Endothelial cell of umbilical vein (primary cell): ENCODE results near the gene SP1. TPM values are rescaled to one million over a fixed set of nuclear protein-coding genes. Genes with fewer than 3 reads are reported as not detected.

Experiments
- BruUV-seq: library from RNA; stranded (reverse); fragments of 400-500 nt; replicated peaks from 2 replicates; lab custom pipeline; 2021; lab: Mats Ljungman, UMichigan
- CTCF ChIA-PET: fragments of 300-600, 350-600 bp; sonication (Branson Sonifier 250); formaldehyde crosslinking; loops from one replicate; lab custom pipeline; 2021; ENCODE audit warnings: antibody characterized with exemption, inconsistent platforms; lab: Charles Lee
- POLR2A ChIA-PET: fragments of 300-600, 350-600 bp; sonication (Branson Sonifier 250); formaldehyde crosslinking; loops from one replicate; lab custom pipeline; 2021; ENCODE audit warnings: antibody characterized with exemption, inconsistent platforms; lab: Charles Lee
- DNase-seq: peaks from one replicate; pipeline ENCODE4 v3.0.0-alpha.2; 2011; ENCODE audit warnings: low read depth, low spot score
- FAIRE-seq: peaks from 2 replicates; lab custom pipeline; 2011; peaks lifted over from hg19 to GRCh38; lab: Jason Lieb, UNC
- H2AFZ ChIP-seq: 2 replicates; pipeline ENCODE4 v1.6.0; 2012; ENCODE audit warnings: low read depth, low read length, control low read depth, inconsistent platforms
- H3K27ac ChIP-seq: 2 replicates; pipeline ENCODE4 v1.5.1; 2011; ENCODE audit warnings: low read depth, mild to moderate bottlenecking, control low read depth, low read length, moderate library complexity; ENCODE audit not compliant: insufficient read depth
- H3K27me3 ChIP-seq, 2 experiments: 2 replicates each; pipeline versions ENCODE4 v1.6.0 to v1.6.1; 2011; ENCODE audit warnings: low read length in 2 of 2, mixed read lengths in 1 of 2; ENCODE audit not compliant: control insufficient read depth in 2 of 2, insufficient read depth in 2 of 2
- H3K36me3 ChIP-seq, 2 experiments: 2 replicates in 1 of 2; 3 replicates in 1 of 2; pipeline ENCODE4 v1.5.1; 2011; ENCODE audit warnings: low read length in 2 of 2, mild to moderate bottlenecking in 1 of 2, moderate library complexity in 1 of 2; ENCODE audit not compliant: control insufficient read depth in 2 of 2, insufficient read depth in 2 of 2; ENCODE audit errors: extremely low read depth in 1 of 2
- H3K4me1 ChIP-seq: 3 replicates; pipeline ENCODE4 v1.5.1; 2011; ENCODE audit warnings: mild to moderate bottlenecking, low read length; ENCODE audit not compliant: control insufficient read depth, insufficient read depth; ENCODE audit errors: extremely low read depth
- H3K4me2 ChIP-seq: 2 replicates; pipeline ENCODE4 v1.6.1; 2011; ENCODE audit warnings: low read length, control low read depth, mixed read lengths; ENCODE audit not compliant: insufficient read depth
- H3K4me3 ChIP-seq, 3 experiments: fragments of 200-600 bp in 1 of 3; sonication (generic), shearing (Covaris generic) in 1 of 3; replicated peaks in 1 of 3; 2 replicates each; pipeline ENCODE4 v1.5.1; 2011 to 2016; ENCODE audit warnings: control low read depth in 3 of 3, low read length in 3 of 3, mild to moderate bottlenecking in 2 of 3, inconsistent platforms in 1 of 3, low read depth in 1 of 3, moderate library complexity in 1 of 3; ENCODE audit not compliant: insufficient read depth in 1 of 3
- H3K79me2 ChIP-seq: 2 replicates; pipeline ENCODE4 v1.6.0; 2012; ENCODE audit warnings: low read length, inconsistent platforms; ENCODE audit not compliant: control insufficient read depth, insufficient read depth
- H3K9ac ChIP-seq: replicated peaks from 2 replicates; pipeline ENCODE3; 2011; ENCODE audit warnings: low read length, control low read depth; ENCODE audit not compliant: insufficient read depth; ENCODE audit errors: extremely low read depth
- H3K9me1 ChIP-seq: replicated peaks from 3 replicates; pipeline ENCODE4 v1.6.0; 2011; ENCODE audit warnings: mild to moderate bottlenecking, low read length; ENCODE audit not compliant: control insufficient read depth, insufficient read depth; ENCODE audit errors: extremely low read depth
- H3K9me3 ChIP-seq: replicated peaks from 2 replicates; pipeline ENCODE4 v1.5.1; 2012; ENCODE audit warnings: low read length, inconsistent platforms; ENCODE audit not compliant: control insufficient read depth, insufficient read depth
- H4K20me1 ChIP-seq: replicated peaks from 2 replicates; pipeline ENCODE3; 2011; ENCODE audit warnings: mild to moderate bottlenecking, low read length; ENCODE audit not compliant: control insufficient read depth, insufficient read depth; ENCODE audit errors: extremely low read depth
- FOS ChIP-seq: IDR thresholded peaks from 2 replicates; pipeline ENCODE4 v1.6.1; 2011; ENCODE audit warnings: mild to moderate bottlenecking, low read length, moderate library complexity, borderline replicate concordance; ENCODE audit not compliant: insufficient read depth
- dilution Hi-C: fragments of 300-500 bp; cut with MboI; formaldehyde crosslinking; loops from one replicate; pipeline ENCODE4 v1.15.0; 2019; ENCODE audit warnings: low sequenced_read_pairs; ENCODE audit not compliant: extremely low pct_ligation_motif_present
- intact Hi-C: fragments of 100-400 bp; cut with micrococcal nuclease; formaldehyde crosslinking; loops from one replicate; pipeline ENCODE4 v1.10.0; 2022
- polyA plus RNA-seq, 4 experiments: library from polyadenylated mRNA; depleted of rRNA in 3 of 4; stranded (reverse) in 3 of 4; unstranded in 1 of 4; fragments of >200 nt; gene quantifications; 2 replicates each; pipeline versions ENCODE4 v1.2.1 to v1.2.3, GENCODE V29; 2011 to 2012; ENCODE audit warnings: missing spikeins in 1 of 4
- total RNA-seq: library from RNA; stranded (reverse); gene quantifications from 2 replicates; pipeline ENCODE4 v1.2.3, GENCODE V29; 2021
- TF ChIP-seq, protein P1 (sequence below), 2 donors: IDR thresholded peaks; 1 replicate in 1 of 2; 2 replicates in 1 of 2; pipeline ENCODE4 v1.5.1; 2011; ENCODE audit warnings: low read length in 2 of 2, mild to moderate bottlenecking in 2 of 2, moderate library complexity in 2 of 2, control low read depth in 1 of 2, inconsistent platforms in 1 of 2, low read depth in 1 of 2; ENCODE audit not compliant: insufficient read depth in 1 of 2; ENCODE audit errors: extremely low read depth in 1 of 2

The SP1 gene
- total and polyA plus RNA-seq, 2 donors (not counting 3 experiments of a cell fraction or from before 2014, with no cell fraction given): 34.8 to 56.3 TPM

DNA sequence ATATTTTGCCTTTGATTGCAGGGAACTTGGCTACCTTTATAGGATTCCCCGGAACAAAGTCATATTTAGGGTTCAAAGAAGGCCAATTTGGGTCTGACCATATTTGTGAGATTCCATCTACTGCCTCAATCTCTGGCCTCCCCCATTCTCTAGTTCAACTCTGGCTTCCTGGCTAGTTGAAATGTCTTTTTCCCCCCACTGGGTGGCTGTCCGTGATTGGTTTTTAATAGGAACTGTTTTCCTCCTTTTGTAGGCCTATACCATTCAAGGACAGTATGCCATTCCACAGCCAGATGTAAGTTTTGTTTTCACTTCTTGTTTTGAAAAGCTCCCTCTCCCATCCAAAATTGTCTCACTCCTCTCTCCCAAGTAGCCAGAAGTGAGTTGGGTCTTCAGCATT lies 85.7 kb downstream of the SP1 start:
- Histone ChIP-seq H3K36me3 (peaks cover 77 to 87% of the 10 kb centered on the region in 2 experiments), H3K9me3 (no peaks in the 10 kb centered on the region), H4K20me1 (peaks cover 27% of the 10 kb centered on the region), H3K4me3 (no peak overlapping the region), H3K9me1 (no peaks in the 10 kb centered on the region), H3K79me2 (peaks cover 79% of the 10 kb centered on the region), H3K4me2 (no peak overlapping the region), H3K27me3 (no peaks in the 10 kb centered on the region), H3K27ac (no peak overlapping the region), H2AFZ (no peak overlapping the region), H3K9ac (no peak overlapping the region), H3K4me1 (no peaks in the 10 kb centered on the region)
- TF ChIP-seq, protein P1, sequence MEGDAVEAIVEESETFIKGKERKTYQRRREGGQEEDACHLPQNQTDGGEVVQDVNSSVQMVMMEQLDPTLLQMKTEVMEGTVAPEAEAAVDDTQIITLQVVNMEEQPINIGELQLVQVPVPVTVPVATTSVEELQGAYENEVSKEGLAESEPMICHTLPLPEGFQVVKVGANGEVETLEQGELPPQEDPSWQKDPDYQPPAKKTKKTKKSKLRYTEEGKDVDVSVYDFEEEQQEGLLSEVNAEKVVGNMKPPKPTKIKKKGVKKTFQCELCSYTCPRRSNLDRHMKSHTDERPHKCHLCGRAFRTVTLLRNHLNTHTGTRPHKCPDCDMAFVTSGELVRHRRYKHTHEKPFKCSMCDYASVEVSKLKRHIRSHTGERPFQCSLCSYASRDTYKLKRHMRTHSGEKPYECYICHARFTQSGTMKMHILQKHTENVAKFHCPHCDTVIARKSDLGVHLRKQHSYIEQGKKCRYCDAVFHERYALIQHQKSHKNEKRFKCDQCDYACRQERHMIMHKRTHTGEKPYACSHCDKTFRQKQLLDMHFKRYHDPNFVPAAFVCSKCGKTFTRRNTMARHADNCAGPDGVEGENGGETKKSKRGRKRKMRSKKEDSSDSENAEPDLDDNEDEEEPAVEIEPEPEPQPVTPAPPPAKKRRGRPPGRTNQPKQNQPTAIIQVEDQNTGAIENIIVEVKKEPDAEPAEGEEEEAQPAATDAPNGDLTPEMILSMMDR (IDR thresholded peaks at IDR 0.05; ENCODE audit: extremely low read depth in 1 of 2, insufficient read depth in 1 of 2, low read depth in 1 of 2, low read length in 2 of 2): peak in 1 of 2 donors; percentile 1
- TF ChIP-seq FOS: no peak
- ChIA-PET CTCF (interaction anchor here (1.3 to 1.8 kb wide), 2 partner anchors 8 to 11 kb away, joined by 3 to 9 read pairs; no protein-coding TSS in a partner anchor), POLR2A (no interaction called here)
- intact Hi-C loops: no loop called here
- FAIRE-seq (no peak), DNase-seq (no peak)
- BruUV-seq: no TSS peak
- dilution Hi-C loops: no loop called here

Other genes starting within 250 kb of the SP1 start
- 34.9 and 38.1 TPM in 2 replicates for gene ZNF740, start 199.5 kb upstream of the SP1 start, total RNA-seq
- gene ZNF740, start 199.5 kb upstream of the SP1 start, polyA plus RNA-seq: 7.9 and 10.5 TPM in 2 replicates
- 21.1 and 22.0 TPM in 2 replicates for gene CSAD, start 199.3 kb upstream of the SP1 start, total RNA-seq
- gene CSAD, start 199.3 kb upstream of the SP1 start, polyA plus RNA-seq: 24.0 and 24.4 TPM in 2 replicates
- gene ITGB7, start 172.9 kb upstream of the SP1 start, total RNA-seq: not detected in 2 replicates
- 0.17 and 0.18 TPM in 2 replicates for gene ITGB7, start 172.9 kb upstream of the SP1 start, polyA plus RNA-seq
- gene RARG, start 148.0 kb upstream of the SP1 start, total RNA-seq: 16.1 and 19.5 TPM in 2 replicates
- gene RARG, start 148.0 kb upstream of the SP1 start, polyA plus RNA-seq: 9.9 and 11.6 TPM in 2 replicates
- 39.3 and 42.7 TPM in 2 replicates for gene ESPL1, start 111.9 kb upstream of the SP1 start, total RNA-seq
- gene ESPL1, start 111.9 kb upstream of the SP1 start, polyA plus RNA-seq: 16.2 and 18.8 TPM in 2 replicates
- 286 and 301 TPM in 2 replicates for gene PFDN5, start 84.6 kb upstream of the SP1 start, total RNA-seq
- gene PFDN5, start 84.6 kb upstream of the SP1 start, polyA plus RNA-seq: 665 and 745 TPM in 2 replicates
- 61.1 and 65.8 TPM in 2 replicates for gene MYG1, start 80.5 kb upstream of the SP1 start, total RNA-seq
- gene MYG1, start 80.5 kb upstream of the SP1 start, polyA plus RNA-seq: 65.5 and 65.9 TPM in 2 replicates
- gene AAAS, start 58.6 kb upstream of the SP1 start, total RNA-seq: 57.8 and 60.0 TPM in 2 replicates
- 83.1 and 86.0 TPM in 2 replicates for gene AAAS, start 58.6 kb upstream of the SP1 start, polyA plus RNA-seq
- not detected in 2 replicates for gene SP7, start 43.8 kb upstream of the SP1 start, total RNA-seq
- gene SP7, start 43.8 kb upstream of the SP1 start, polyA plus RNA-seq: not detected in 2 replicates
- not detected in 2 replicates for gene AMHR2, start 43.7 kb downstream of the SP1 start, total RNA-seq
- not detected in 2 replicates for gene AMHR2, start 43.7 kb downstream of the SP1 start, polyA plus RNA-seq
- gene PRR13, start 61.6 kb downstream of the SP1 start, total RNA-seq: 123 and 139 TPM in 2 replicates
- 60.6 and 68.9 TPM in 2 replicates for gene PRR13, start 61.6 kb downstream of the SP1 start, polyA plus RNA-seq
- 948 and 995 TPM in 2 replicates for gene PCBP2, start 71.9 kb downstream of the SP1 start, total RNA-seq
- gene PCBP2, start 71.9 kb downstream of the SP1 start, polyA plus RNA-seq: 431 and 526 TPM in 2 replicates
- 29.3 and 33.3 TPM in 2 replicates for gene MAP3K12, start 119.3 kb downstream of the SP1 start, total RNA-seq
- 66.2 and 69.2 TPM in 2 replicates for gene MAP3K12, start 119.3 kb downstream of the SP1 start, polyA plus RNA-seq
- 53.8 and 57.2 TPM in 2 replicates for gene TARBP2, start 121.1 kb downstream of the SP1 start, total RNA-seq
- 82.8 and 92.1 TPM in 2 replicates for gene TARBP2, start 121.1 kb downstream of the SP1 start, polyA plus RNA-seq
- gene NPFF, start 127.3 kb downstream of the SP1 start, total RNA-seq: not detected in 2 replicates
- 0.30 TPM in 1 of 2 replicates, not detected in the other for gene NPFF, start 127.3 kb downstream of the SP1 start, polyA plus RNA-seq
- 56.9 and 68.5 TPM in 2 replicates for gene ATF7, start 246.2 kb downstream of the SP1 start, total RNA-seq
- 31.4 and 36.0 TPM in 2 replicates for gene ATF7, start 246.2 kb downstream of the SP1 start, polyA plus RNA-seq